ENCODE measurements around the gene ZNF536. TPM values are rescaled to one million over a fixed set of nuclear protein-coding genes. Genes with fewer than 3 reads are reported as not detected.

ZNF536 gene
- total and polyA plus RNA-seq, 2 of the 4 experiments (the other 2 are of a cell fraction), result not detected

GRCh38 chr19:30547246-30547645, 175.1 kb downstream of the ZNF536 start:
- H2BK5ac ChIP-seq (ENCODE audit: low read depth, low read length, poor library complexity, severe bottlenecking), result no peak overlapping the region
- no peak overlapping the region for H3K4ac ChIP-seq (ENCODE audit: low read depth, low read length)
- H3K79me1 ChIP-seq (ENCODE audit: low read depth in 1 of 2, low read length in 2 of 2), result no peaks in the 10 kb centered on the region
- no peak overlapping the region for H3K23ac ChIP-seq (ENCODE audit: low read depth, low read length)
- H2AFZ ChIP-seq (replicated peaks; ENCODE audit: low read length, poor library complexity), result no peak overlapping the region
- no peaks in the 10 kb centered on the region for H3K27me3 ChIP-seq (ENCODE audit: control insufficient read depth, insufficient read depth, low read length)
- TF ChIP-seq RAD21 (IDR thresholded peaks at IDR 0.05; ENCODE audit: low read length) (no peak), CEBPB (IDR thresholded peaks at IDR 0.05; ENCODE audit: low read depth, low read length) (0 out of 2 replicates have a peak, but pooled peaks have one; percentile 50), USF2 (IDR thresholded peaks at IDR 0.05; ENCODE audit: low read depth, low read length) (no peak), NFE2L2 (IDR thresholded peaks at IDR 0.05; ENCODE audit: low read depth, low read length) (no peak), MAFK (IDR thresholded peaks at IDR 0.05; ENCODE audit: low read depth, low read length) (no peak), BHLHE40 (IDR thresholded peaks at IDR 0.05; ENCODE audit: low read depth, low read length) (no peak)
- no peak overlapping the region for H3K4me3 ChIP-seq (ENCODE audit: insufficient read depth, low read depth, low read length)
- H4K20me1 ChIP-seq (ENCODE audit: insufficient read depth, low read length), result no peaks in the 10 kb centered on the region
- no TSS peak for BruUV-seq (replicated peaks)
- H3K14ac ChIP-seq (replicated peaks; ENCODE audit: low read depth, low read length), result no peak overlapping the region
- no peak overlapping the region for H3K4me2 ChIP-seq (ENCODE audit: low read depth, low read length)
- no peak overlapping the region for H3K27ac ChIP-seq (ENCODE audit: insufficient read depth, low read length)
- no peak overlapping the region for H3K9ac ChIP-seq (ENCODE audit: low read depth, low read length)
- in situ Hi-C loops (cut with MboI; ENCODE audit: low sequenced_read_pairs) (no loop called here), intact Hi-C loops (cut with micrococcal nuclease) (no loop called here), dilution Hi-C loops (cut with HindIII; ENCODE audit: low sequenced_read_pairs, unreplicated experiment) (no loop called here)
- H2BK20ac ChIP-seq (ENCODE audit: low read depth, low read length), result no peak overlapping the region
- no peak overlapping the region for H2BK120ac ChIP-seq (ENCODE audit: low read depth, low read length)
- no peak overlapping the region for H3K56ac ChIP-seq (ENCODE audit: extremely low read depth, insufficient read depth, low read length)
- H3K18ac ChIP-seq (ENCODE audit: low read depth, low read length), result no peak overlapping the region
- no peak overlapping the region for H2BK15ac ChIP-seq (ENCODE audit: low read depth, low read length)
- H2AK5ac ChIP-seq (ENCODE audit: low read depth, low read length), result no peak overlapping the region
- H4K8ac ChIP-seq (ENCODE audit: low read depth in 2 of 2, low read length in 2 of 2), result no peak overlapping the region
- no peak for DNase-seq
- H3K36me3 ChIP-seq (ENCODE audit: control insufficient read depth, insufficient read depth, low read length), result no peaks in the 10 kb centered on the region
- POLR2A ChIA-PET (ENCODE audit: unreplicated experiment), result no interaction called here
- no peak for ATAC-seq (ENCODE audit: low read depth)
- H3K4me1 ChIP-seq (ENCODE audit: control insufficient read depth, insufficient read depth, low read length), result no peaks in the 10 kb centered on the region
- H3K9me1 ChIP-seq (ENCODE audit: insufficient read depth, low read length), result no peaks in the 10 kb centered on the region
- H4K91ac ChIP-seq (ENCODE audit: insufficient read depth, low read depth, low read length), result no peak overlapping the region
- CTCF ChIA-PET, result no interaction called here
- peaks cover 37% of the 10 kb centered on the region for H3K9me3 ChIP-seq (ENCODE audit: control insufficient read depth, insufficient read depth, low read length)
- H4K5ac ChIP-seq (ENCODE audit: low read depth, low read length), result no peak overlapping the region
- WGBS, 2 experiments (ENCODE audit: extremely low coverage in 2 of 2, insufficient read length in 1 of 2), result no CpG with 5 or more reads among the region's 2 CpGs
- H2AK9ac ChIP-seq (replicated peaks; ENCODE audit: low read depth, low read length, poor library complexity), result no peak overlapping the region

Measured in IMR-90 (cell line).